Testis (tissue), 2 donors: ENCODE results near the gene NEK7.

Source experiments
- CTCF ChIP-seq, 3 experiments: fragments of 450-650 bp in 2 of 3; fragments of 200-600 bp in 1 of 3; sonication (generic) in 1 of 3; IDR thresholded peaks; one replicate each; pipeline ENCODE4 v1.5.1; 2016 to 2019; ENCODE audit warnings: antibody characterized with exemption in 3 of 3, mild to moderate bottlenecking in 2 of 3, moderate library complexity in 1 of 3
- POLR2A ChIP-seq: fragments of 450-650 bp; IDR thresholded peaks from one replicate; pipeline ENCODE4 v1.6.1; 2017; ENCODE audit warnings: antibody characterized with exemption, mild to moderate bottlenecking, moderate library complexity

GRCh38 chr1:198267921-198268320 is 111.1 kb downstream of the NEK7 start:
- TF ChIP-seq CTCF (IDR thresholded peaks at IDR 0.05) (no peak), POLR2A (no peak)
